K562 (cell line): ENCODE results near the gene AFF1. TPM values are rescaled to one million over a fixed set of nuclear protein-coding genes. Genes with fewer than 3 reads are reported as not detected.

Source experiments
- ATF1 ChIP-seq, 2 experiments: fragments of 450-650 bp in 1 of 2; IDR thresholded peaks; 2 replicates each; pipeline ENCODE4 v1.6.1; 2016; ENCODE audit warnings: missing compliant biosample characterization in 1 of 2, missing genetic modification characterization in 1 of 2
- CHCHD3 ChIP-seq: fragments of 250-450 bp; sonication (Bioruptor Pico); IDR thresholded peaks from 2 replicates; pipeline ENCODE4 v2.1.2; 2022; ENCODE audit warnings: mild to moderate bottlenecking
- HNRNPH1 ChIP-seq: fragments of 200-400 bp; formaldehyde crosslinking; optimal IDR thresholded peaks from 2 replicates; pipeline ENCODE3; 2017; ENCODE audit warnings: low read depth, mild to moderate bottlenecking, low read length, moderate library complexity
- PHF21A ChIP-seq: fragments of 450-650 bp; IDR thresholded peaks from 2 replicates; pipeline ENCODE4 v1.6.1; 2017; ENCODE audit warnings: low read depth, borderline replicate concordance
- RFX1 ChIP-seq: fragments of 450-650 bp; IDR thresholded peaks from 2 replicates; pipeline ENCODE4 v1.6.1; 2016; ENCODE audit warnings: mild to moderate bottlenecking, moderate library complexity
- SP2 ChIP-seq: IDR thresholded peaks from 2 replicates; pipeline ENCODE4 v1.6.1; 2011; ENCODE audit warnings: mild to moderate bottlenecking, low read depth, low read length, moderate library complexity; ENCODE audit not compliant: poor library complexity, severe bottlenecking; ENCODE audit errors: extremely low read depth
- TEAD1 ChIP-seq, 2 experiments: fragments of 450-650 bp in 1 of 2; sonication (generic) in 1 of 2; formaldehyde crosslinking; IDR thresholded peaks; 2 replicates each; pipeline versions ENCODE4 v1.4.0 to v1.8.0; 2020 to 2022; ENCODE audit warnings: mild to moderate bottlenecking in 2 of 2, missing genetic modification reagents in 1 of 2
- THRAP3 ChIP-seq: fragments of 450-650 bp; IDR thresholded peaks from 2 replicates; pipeline ENCODE4 v1.6.1; 2016; ENCODE audit warnings: mild to moderate bottlenecking, inconsistent platforms, borderline replicate concordance
- TRIM28 ChIP-seq: fragments of 450-650 bp; IDR thresholded peaks from 2 replicates; pipeline ENCODE4 v1.6.1; 2017
- XRCC4 ChIP-seq: IDR thresholded peaks from one replicate; pipeline ENCODE4 v1.6.1; 2011; ENCODE audit not compliant: insufficient read depth, insufficient read length; ENCODE audit errors: extremely low read depth
- ZC3H11A ChIP-seq: IDR thresholded peaks from 2 replicates; pipeline ENCODE4 v1.6.1; 2012; ENCODE audit warnings: low read depth, low read length, improper control_type of control experiment
- ZNF23 ChIP-seq: fragments of 250-450 bp; sonication (Bioruptor Pico); IDR thresholded peaks from 2 replicates; pipeline ENCODE4 v1.4.0; 2020; ENCODE audit warnings: mild to moderate bottlenecking
- ZNF316 ChIP-seq: fragments of 450-650 bp; IDR thresholded peaks from 2 replicates; pipeline ENCODE4 v1.6.1; 2016
- ZNF699 ChIP-seq: fragments of 250-450 bp; sonication (Bioruptor Pico); IDR thresholded peaks from 2 replicates; pipeline ENCODE4 v1.8.0; 2021; ENCODE audit warnings: mild to moderate bottlenecking, moderate library complexity; ENCODE audit not compliant: insufficient replicate concordance
- polyA plus RNA-seq, 8 experiments: library from polyadenylated mRNA; depleted of rRNA in 4 of 8; stranded (reverse) in 5 of 8; unstranded in 3 of 8; fragments of >200 nt; fragmentation: Nextera tagmentation in 2 of 8; fragmentation: Illumina TruSeq in 1 of 8; extraction: Ambion mirVana in 2 of 8; extraction: Trizol in 1 of 8; gene quantifications; 2 replicates each; pipeline versions ENCODE4 v1.2.1 to v1.2.3, GENCODE V29; 2011 to 2014; ENCODE audit warnings: inconsistent platforms in 1 of 8, missing spikeins in 1 of 8
- total RNA-seq, 7 experiments: library from RNA; depleted of rRNA in 6 of 7; stranded (reverse); fragments of >200 nt in 6 of 7; fragmentation: Illumina TruSeq in 2 of 7; extraction: Trizol in 2 of 7; gene quantifications; 2 replicates each; pipeline versions ENCODE4 v1.2.1 to v1.2.3, GENCODE V29; 2011 to 2021; ENCODE audit warnings: low replicate concordance in 1 of 7
- TF ChIP-seq, protein P1 (sequence below): sonication (generic); formaldehyde crosslinking; IDR thresholded peaks from 2 replicates; pipeline ENCODE4 v1.8.1; 2023; ENCODE audit warnings: mild to moderate bottlenecking, missing genetic modification reagents
- TF ChIP-seq, protein P2 (sequence below): sonication (generic); formaldehyde crosslinking; IDR thresholded peaks from 2 replicates; pipeline ENCODE4 v1.8.0; 2023; ENCODE audit warnings: mild to moderate bottlenecking, missing genetic modification reagents
- TF ChIP-seq, protein P3 (sequence below): fragments of 450-650 bp; IDR thresholded peaks from 2 replicates; pipeline ENCODE4 v1.6.1; 2017; ENCODE audit warnings: mild to moderate bottlenecking, moderate library complexity
- TF ChIP-seq, protein P4 (sequence below): sonication (generic); formaldehyde crosslinking; IDR thresholded peaks from 2 replicates; pipeline ENCODE4 v1.8.0; 2023; ENCODE audit warnings: missing genetic modification reagents, mild to moderate bottlenecking, borderline replicate concordance

AFF1 gene
- total and polyA plus RNA-seq, 9 of the 15 experiments (the other 6 are each of a cell fraction or from before 2014, with no cell fraction given) = 4.1 to 47.5 (median 17.2) TPM

DNA sequence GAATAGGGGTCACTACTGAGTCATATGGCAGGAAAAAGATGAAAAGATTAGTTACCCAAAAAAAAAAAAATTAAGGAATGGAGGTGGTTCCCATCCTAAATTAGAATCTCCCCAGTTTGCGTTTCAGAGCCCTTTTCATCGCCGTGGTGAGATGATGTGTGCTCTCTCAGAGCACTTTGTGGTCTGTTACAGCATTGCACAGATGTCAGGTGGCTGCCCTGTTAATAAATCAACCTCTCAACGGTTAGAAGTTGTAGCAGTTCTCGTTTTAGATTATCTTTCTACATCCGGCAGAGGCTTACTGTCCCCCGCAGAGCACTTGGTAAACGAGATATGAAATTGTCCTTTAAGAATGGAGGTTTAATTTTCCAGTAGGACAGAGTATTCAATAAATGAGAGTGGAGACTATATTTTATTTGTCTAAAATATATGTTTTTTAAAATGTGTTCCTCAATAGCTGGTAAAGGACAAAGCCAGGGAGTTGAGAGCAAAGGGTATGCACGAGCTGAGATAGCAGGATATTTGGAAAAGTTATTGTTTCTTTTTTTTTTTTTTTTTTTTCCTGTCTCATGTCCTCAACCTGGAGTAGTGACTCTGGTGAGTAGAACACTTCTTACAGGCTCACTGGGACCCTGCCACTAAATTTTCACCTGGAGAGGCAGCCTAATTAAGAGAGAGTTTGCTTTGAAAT, 26.9 kb downstream of the AFF1 start (continued):
- TF ChIP-seq SP2 (no peak), CHCHD3 (CRISPR knock-in tag) (no peak), THRAP3 (no peak), ZNF699 (no peak), ZC3H11A (no peak), ZNF23 (CRISPR knock-in tag) (0 out of 2 replicates have a peak, but pooled peaks have one; percentile 55), PHF21A (peak; percentile 48; the same call in 1 of the 2 replicates), HNRNPH1 (no peak), TEAD1 (CRISPR knock-in tag; IDR thresholded peaks at IDR 0.05) (peak in 1 of 2 experiments; percentile 91; a peak in 2 of 4 replicates), TRIM28 (no peak), ZNF316 (no peak), ATF1 (CRISPR knock-in tag; IDR thresholded peaks at IDR 0.05) (no peak), ATF1 (tag; IDR thresholded peaks at IDR 0.05) (peak; percentile 58), XRCC4 (no peak), RFX1 (no peak)
- TF ChIP-seq, protein P1, sequence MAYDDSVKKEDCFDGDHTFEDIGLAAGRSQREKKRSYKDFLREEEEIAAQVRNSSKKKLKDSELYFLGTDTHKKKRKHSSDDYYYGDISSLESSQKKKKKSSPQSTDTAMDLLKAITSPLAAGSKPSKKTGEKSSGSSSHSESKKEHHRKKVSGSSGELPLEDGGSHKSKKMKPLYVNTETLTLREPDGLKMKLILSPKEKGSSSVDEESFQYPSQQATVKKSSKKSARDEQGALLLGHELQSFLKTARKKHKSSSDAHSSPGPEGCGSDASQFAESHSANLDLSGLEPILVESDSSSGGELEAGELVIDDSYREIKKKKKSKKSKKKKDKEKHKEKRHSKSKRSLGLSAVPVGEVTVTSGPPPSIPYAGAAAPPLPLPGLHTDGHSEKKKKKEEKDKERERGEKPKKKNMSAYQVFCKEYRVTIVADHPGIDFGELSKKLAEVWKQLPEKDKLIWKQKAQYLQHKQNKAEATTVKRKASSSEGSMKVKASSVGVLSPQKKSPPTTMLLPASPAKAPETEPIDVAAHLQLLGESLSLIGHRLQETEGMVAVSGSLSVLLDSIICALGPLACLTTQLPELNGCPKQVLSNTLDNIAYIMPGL (CRISPR knock-in tag) = no peak
- TF ChIP-seq, protein P2, sequence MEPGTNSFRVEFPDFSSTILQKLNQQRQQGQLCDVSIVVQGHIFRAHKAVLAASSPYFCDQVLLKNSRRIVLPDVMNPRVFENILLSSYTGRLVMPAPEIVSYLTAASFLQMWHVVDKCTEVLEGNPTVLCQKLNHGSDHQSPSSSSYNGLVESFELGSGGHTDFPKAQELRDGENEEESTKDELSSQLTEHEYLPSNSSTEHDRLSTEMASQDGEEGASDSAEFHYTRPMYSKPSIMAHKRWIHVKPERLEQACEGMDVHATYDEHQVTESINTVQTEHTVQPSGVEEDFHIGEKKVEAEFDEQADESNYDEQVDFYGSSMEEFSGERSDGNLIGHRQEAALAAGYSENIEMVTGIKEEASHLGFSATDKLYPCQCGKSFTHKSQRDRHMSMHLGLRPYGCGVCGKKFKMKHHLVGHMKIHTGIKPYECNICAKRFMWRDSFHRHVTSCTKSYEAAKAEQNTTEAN (CRISPR knock-in tag) = no peak
- TF ChIP-seq, protein P3, sequence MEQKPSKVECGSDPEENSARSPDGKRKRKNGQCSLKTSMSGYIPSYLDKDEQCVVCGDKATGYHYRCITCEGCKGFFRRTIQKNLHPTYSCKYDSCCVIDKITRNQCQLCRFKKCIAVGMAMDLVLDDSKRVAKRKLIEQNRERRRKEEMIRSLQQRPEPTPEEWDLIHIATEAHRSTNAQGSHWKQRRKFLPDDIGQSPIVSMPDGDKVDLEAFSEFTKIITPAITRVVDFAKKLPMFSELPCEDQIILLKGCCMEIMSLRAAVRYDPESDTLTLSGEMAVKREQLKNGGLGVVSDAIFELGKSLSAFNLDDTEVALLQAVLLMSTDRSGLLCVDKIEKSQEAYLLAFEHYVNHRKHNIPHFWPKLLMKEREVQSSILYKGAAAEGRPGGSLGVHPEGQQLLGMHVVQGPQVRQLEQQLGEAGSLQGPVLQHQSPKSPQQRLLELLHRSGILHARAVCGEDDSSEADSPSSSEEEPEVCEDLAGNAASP = no peak
- TF ChIP-seq, protein P4, sequence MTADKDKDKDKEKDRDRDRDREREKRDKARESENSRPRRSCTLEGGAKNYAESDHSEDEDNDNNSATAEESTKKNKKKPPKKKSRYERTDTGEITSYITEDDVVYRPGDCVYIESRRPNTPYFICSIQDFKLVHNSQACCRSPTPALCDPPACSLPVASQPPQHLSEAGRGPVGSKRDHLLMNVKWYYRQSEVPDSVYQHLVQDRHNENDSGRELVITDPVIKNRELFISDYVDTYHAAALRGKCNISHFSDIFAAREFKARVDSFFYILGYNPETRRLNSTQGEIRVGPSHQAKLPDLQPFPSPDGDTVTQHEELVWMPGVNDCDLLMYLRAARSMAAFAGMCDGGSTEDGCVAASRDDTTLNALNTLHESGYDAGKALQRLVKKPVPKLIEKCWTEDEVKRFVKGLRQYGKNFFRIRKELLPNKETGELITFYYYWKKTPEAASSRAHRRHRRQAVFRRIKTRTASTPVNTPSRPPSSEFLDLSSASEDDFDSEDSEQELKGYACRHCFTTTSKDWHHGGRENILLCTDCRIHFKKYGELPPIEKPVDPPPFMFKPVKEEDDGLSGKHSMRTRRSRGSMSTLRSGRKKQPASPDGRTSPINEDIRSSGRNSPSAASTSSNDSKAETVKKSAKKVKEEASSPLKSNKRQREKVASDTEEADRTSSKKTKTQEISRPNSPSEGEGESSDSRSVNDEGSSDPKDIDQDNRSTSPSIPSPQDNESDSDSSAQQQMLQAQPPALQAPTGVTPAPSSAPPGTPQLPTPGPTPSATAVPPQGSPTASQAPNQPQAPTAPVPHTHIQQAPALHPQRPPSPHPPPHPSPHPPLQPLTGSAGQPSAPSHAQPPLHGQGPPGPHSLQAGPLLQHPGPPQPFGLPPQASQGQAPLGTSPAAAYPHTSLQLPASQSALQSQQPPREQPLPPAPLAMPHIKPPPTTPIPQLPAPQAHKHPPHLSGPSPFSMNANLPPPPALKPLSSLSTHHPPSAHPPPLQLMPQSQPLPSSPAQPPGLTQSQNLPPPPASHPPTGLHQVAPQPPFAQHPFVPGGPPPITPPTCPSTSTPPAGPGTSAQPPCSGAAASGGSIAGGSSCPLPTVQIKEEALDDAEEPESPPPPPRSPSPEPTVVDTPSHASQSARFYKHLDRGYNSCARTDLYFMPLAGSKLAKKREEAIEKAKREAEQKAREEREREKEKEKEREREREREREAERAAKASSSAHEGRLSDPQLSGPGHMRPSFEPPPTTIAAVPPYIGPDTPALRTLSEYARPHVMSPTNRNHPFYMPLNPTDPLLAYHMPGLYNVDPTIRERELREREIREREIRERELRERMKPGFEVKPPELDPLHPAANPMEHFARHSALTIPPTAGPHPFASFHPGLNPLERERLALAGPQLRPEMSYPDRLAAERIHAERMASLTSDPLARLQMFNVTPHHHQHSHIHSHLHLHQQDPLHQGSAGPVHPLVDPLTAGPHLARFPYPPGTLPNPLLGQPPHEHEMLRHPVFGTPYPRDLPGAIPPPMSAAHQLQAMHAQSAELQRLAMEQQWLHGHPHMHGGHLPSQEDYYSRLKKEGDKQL (CRISPR knock-in tag) = no peak
